Ovary (tissue), 3 donors: Measurements from ENCODE around the gene PBX4.

Experiments used
- CTCF ChIP-seq, 3 donors: fragments of 450-650 bp in 2 of 3; fragments of 200-600 bp in 1 of 3; IDR thresholded peaks; one replicate each; pipeline versions ENCODE4 v1.5.1 to v1.8.0; 2016 to 2022; ENCODE audit warnings: antibody characterized with exemption in 3 of 3, mild to moderate bottlenecking in 1 of 3
- EP300 ChIP-seq: sonication (generic); formaldehyde crosslinking; IDR thresholded peaks from one replicate; pipeline ENCODE4 v1.6.1; 2017; ENCODE audit warnings: antibody characterized with exemption
- POLR2A ChIP-seq: fragments of 450-650 bp; IDR thresholded peaks from one replicate; pipeline ENCODE4 v1.6.1; 2017; ENCODE audit warnings: antibody characterized with exemption, mild to moderate bottlenecking, moderate library complexity
- donor health status: DM: no; HTN: no; CAD: no.

GRCh38 chr19:19567391-19567790 is 51.1 kb downstream of the PBX4 start:
- TF ChIP-seq CTCF (IDR thresholded peaks at IDR 0.05) = no peak
- TF ChIP-seq POLR2A = no peak
- TF ChIP-seq EP300 = no peak
